ENCODE measurements around the gene TSC2.

TSC2 gene

GRCh38 chr16:2077696-2078095 is 29.9 kb downstream of the TSC2 start:
- DNase-seq (ENCODE audit: low read depth in 2 of 2), result no peak
- no peak overlapping the region for H3K4me3 ChIP-seq (replicated peaks in 1 of 2; ENCODE audit: low read depth in 2 of 2, low read length in 2 of 2)
- no peak for TF ChIP-seq CTCF (IDR thresholded peaks at IDR 0.05; ENCODE audit: low read depth, low read length)

GRCh38 chr16:2078096-2078495 is 30.3 kb downstream of the TSC2 start:
- H3K4me3 ChIP-seq (replicated peaks in 1 of 2; ENCODE audit: low read depth in 2 of 2, low read length in 2 of 2), result no peak overlapping the region
- TF ChIP-seq CTCF (IDR thresholded peaks at IDR 0.05; ENCODE audit: low read depth, low read length), result no peak
- DNase-seq (ENCODE audit: low read depth in 2 of 2), result no peak

- H3K4me3 ChIP-seq (replicated peaks in 1 of 2; ENCODE audit: low read depth in 2 of 2, low read length in 2 of 2), result no peak overlapping the region
Observed at GRCh38 chr16:2078691-2079090, 30.9 kb downstream of the TSC2 start.

GRCh38 chr16:2079311-2079800 is 31.6 kb downstream of the TSC2 start:
- no peak overlapping the region for H3K4me3 ChIP-seq (replicated peaks in 1 of 2; ENCODE audit: low read depth in 2 of 2, low read length in 2 of 2)
- DNase-seq (ENCODE audit: low read depth in 2 of 2), result no peak
- TF ChIP-seq CTCF (IDR thresholded peaks at IDR 0.05; ENCODE audit: low read depth, low read length), result no peak

More at GRCh38 chr16:2078691-2079090, 30.9 kb downstream of the TSC2 start:
- DNase-seq (ENCODE audit: low read depth in 2 of 2), result no peak
- no peak for TF ChIP-seq CTCF (IDR thresholded peaks at IDR 0.05; ENCODE audit: low read depth, low read length)

GRCh38 chr16:2079991-2080390 is 32.2 kb downstream of the TSC2 start:
- H3K4me3 ChIP-seq (replicated peaks in 1 of 2; ENCODE audit: low read depth in 2 of 2, low read length in 2 of 2), result no peak overlapping the region
- TF ChIP-seq CTCF (IDR thresholded peaks at IDR 0.05; ENCODE audit: low read depth, low read length), result no peak
- DNase-seq (ENCODE audit: low read depth in 2 of 2), result no peak

GRCh38 chr16:2081201-2082084 is 33.7 kb downstream of the TSC2 start:
- no peak overlapping the region for H3K4me3 ChIP-seq (replicated peaks in 1 of 2; ENCODE audit: low read depth in 2 of 2, low read length in 2 of 2)
- TF ChIP-seq CTCF (IDR thresholded peaks at IDR 0.05; ENCODE audit: low read depth, low read length), result no peak
- DNase-seq (ENCODE audit: low read depth in 2 of 2), result peak; percentile 22 to 26
